ENCODE data around the gene TEP1. TPM values are rescaled to one million over a fixed set of nuclear protein-coding genes. Genes with fewer than 3 reads are reported as not detected.
A peak's percentile ranks its signal among the peaks of the same experiment; 100 is the strongest.

TEP1 gene
- total and polyA plus RNA-seq, 4 donors, result 10.3 to 62.4 (median 38.6) TPM

- DNase-seq (peak; percentile 56 to 79), ATAC-seq (ENCODE audit: low FRiP score) (peak; percentile 96)
- intact Hi-C loops (cut with DNase I), result loop anchor here in 1 of 2 donors (5.0 to 10.0 kb wide), 2 partner anchors 279 to 652 kb away; partner anchors contain the start of gene METTL17
- H3K4me3 ChIP-seq (ENCODE audit: low read length in 2 of 2), result peak within 1 kb of the TSS; percentile 98
- WGBS, 2 donors, result 0% methylated on average over 19 of the region's 19 CpGs
- H3K27ac ChIP-seq (ENCODE audit: low read depth in 1 of 2, low read length in 2 of 2), result peak within 1 kb of the TSS; percentile 93 to 97
- H3K36me3 ChIP-seq (ENCODE audit: control insufficient read depth in 1 of 2, insufficient read depth in 2 of 2, low read length in 1 of 2), result no peaks in the 10 kb centered on the region
- H3K27me3 ChIP-seq (ENCODE audit: control insufficient read depth in 1 of 2, insufficient read depth in 2 of 2, low read length in 1 of 2), result no peaks in the 10 kb centered on the region
- no peaks in the 10 kb centered on the region for H3K4me1 ChIP-seq (ENCODE audit: control insufficient read depth in 1 of 2, insufficient read depth in 2 of 2, low read length in 2 of 2)
- no peaks in the 10 kb centered on the region for H3K9me3 ChIP-seq (ENCODE audit: control insufficient read depth, low read length)
Observed at GRCh38 chr14:20332788-20333493, 80.4 kb downstream of the TEP1 start, which contains the start of gene CCNB1IP1. Gene CCNB1IP1 (minus strand): TSS chr14:20333279. CDS start chr14:20316523, 16,756 bp downstream.

- no peaks in the 10 kb centered on the region for H3K36me3 ChIP-seq (ENCODE audit: control insufficient read depth in 1 of 2, insufficient read depth in 2 of 2, low read length in 1 of 2)
- H3K27me3 ChIP-seq (ENCODE audit: control insufficient read depth in 1 of 2, insufficient read depth in 2 of 2, low read length in 1 of 2), result no peaks in the 10 kb centered on the region
- peak overlapping the region; percentile 98 for H3K4me3 ChIP-seq (ENCODE audit: low read length in 2 of 2)
- H3K4me1 ChIP-seq (ENCODE audit: control insufficient read depth in 1 of 2, insufficient read depth in 2 of 2, low read length in 2 of 2), result no peaks in the 10 kb centered on the region
- ATAC-seq (ENCODE audit: low FRiP score) (no peak), DNase-seq (no peak)
- no peaks in the 10 kb centered on the region for H3K9me3 ChIP-seq (ENCODE audit: control insufficient read depth, low read length)
- WGBS, 2 donors, result 0 to 2% methylated on average over 4 of the region's 4 CpGs
- intact Hi-C loops (cut with DNase I), result loop anchor here in 1 of 2 donors (5.0 to 10.0 kb wide), 2 partner anchors 280 to 652 kb away; partner anchors contain the start of gene METTL17
- peak overlapping the region; percentile 73 to 97 for H3K27ac ChIP-seq (ENCODE audit: low read depth in 1 of 2, low read length in 2 of 2)
Observed at GRCh38 chr14:20332431-20332787, 80.9 kb downstream of the TEP1 start.

- WGBS, 2 donors, result 65 to 70% methylated on average over 2 of the region's 2 CpGs
- H3K27ac ChIP-seq (ENCODE audit: low read depth in 1 of 2, low read length in 2 of 2), result no peak overlapping the region
- H3K4me3 ChIP-seq (ENCODE audit: low read length in 2 of 2), result peak overlapping the region in 1 of 2 donors; percentile 26
- DNase-seq, result no peak
- H3K4me1 ChIP-seq (ENCODE audit: control insufficient read depth in 1 of 2, insufficient read depth in 2 of 2, low read length in 2 of 2), result no peaks in the 10 kb centered on the region
- ATAC-seq (ENCODE audit: low FRiP score), result no peak
- no peaks in the 10 kb centered on the region for H3K9me3 ChIP-seq (ENCODE audit: control insufficient read depth, low read length)
- no peaks in the 10 kb centered on the region for H3K27me3 ChIP-seq (ENCODE audit: control insufficient read depth in 1 of 2, insufficient read depth in 2 of 2, low read length in 1 of 2)
- no peaks in the 10 kb centered on the region for H3K36me3 ChIP-seq (ENCODE audit: control insufficient read depth in 1 of 2, insufficient read depth in 2 of 2, low read length in 1 of 2)
- intact Hi-C loops (cut with DNase I), result loop anchor here in 1 of 2 donors (5.0 to 10.0 kb wide), 2 partner anchors 281 to 654 kb away; partner anchors contain the start of gene METTL17
Observed at GRCh38 chr14:20331053-20331613, 82.2 kb downstream of the TEP1 start.

GRCh38 chr14:20329355-20329754 lies 83.9 kb downstream of the TEP1 start:
- intact Hi-C loops (cut with DNase I), result loop anchor here (5.0 kb wide), 2 partner anchors 283 to 358 kb away; partner anchors contain the start of gene ANG (in 1 of the 2)

GRCh38 chr14:20328705-20329104 lies 84.6 kb downstream of the TEP1 start:
- no peaks in the 10 kb centered on the region for H3K4me1 ChIP-seq (ENCODE audit: control insufficient read depth in 1 of 2, insufficient read depth in 2 of 2, low read length in 2 of 2)
- 51 to 55% methylated on average over 2 of the region's 2 CpGs for WGBS, 2 donors
- intact Hi-C loops (cut with DNase I), result loop anchor here (5.0 kb wide), 2 partner anchors 284 to 359 kb away; partner anchors contain the start of gene ANG (in 1 of the 2)

More at GRCh38 chr14:20329355-20329754, 83.9 kb downstream of the TEP1 start:
- Histone ChIP-seq H3K9me3 (ENCODE audit: control insufficient read depth, low read length) (no peaks in the 10 kb centered on the region), H3K36me3 (ENCODE audit: control insufficient read depth in 1 of 2, insufficient read depth in 2 of 2, low read length in 1 of 2) (no peaks in the 10 kb centered on the region), H3K27ac (ENCODE audit: low read depth in 1 of 2, low read length in 2 of 2) (no peak overlapping the region), H3K4me3 (ENCODE audit: low read length in 2 of 2) (no peak overlapping the region), H3K27me3 (ENCODE audit: control insufficient read depth in 1 of 2, insufficient read depth in 2 of 2, low read length in 1 of 2) (no peaks in the 10 kb centered on the region), H3K4me1 (ENCODE audit: control insufficient read depth in 1 of 2, insufficient read depth in 2 of 2, low read length in 2 of 2) (no peaks in the 10 kb centered on the region)
- 38 to 56% methylated on average over 2 of the region's 2 CpGs for WGBS, 2 donors
- ATAC-seq (ENCODE audit: low FRiP score) (no peak), DNase-seq (no peak)

GRCh38 chr14:20327005-20327869 lies 86.1 kb downstream of the TEP1 start:
- no peaks in the 10 kb centered on the region for H3K4me1 ChIP-seq (ENCODE audit: control insufficient read depth in 1 of 2, insufficient read depth in 2 of 2, low read length in 2 of 2)
- peak; percentile 74 for ATAC-seq (ENCODE audit: low FRiP score)
- H3K36me3 ChIP-seq (ENCODE audit: control insufficient read depth in 1 of 2, insufficient read depth in 2 of 2, low read length in 1 of 2), result no peaks in the 10 kb centered on the region
- H3K27me3 ChIP-seq (ENCODE audit: control insufficient read depth in 1 of 2, insufficient read depth in 2 of 2, low read length in 1 of 2), result no peaks in the 10 kb centered on the region
- intact Hi-C loops (cut with DNase I), result loop anchor here (5.0 kb wide), 2 partner anchors 285 to 360 kb away; partner anchors contain the start of gene ANG (in 1 of the 2)
- no peak overlapping the region for H3K4me3 ChIP-seq (ENCODE audit: low read length in 2 of 2)
- no peaks in the 10 kb centered on the region for H3K9me3 ChIP-seq (ENCODE audit: control insufficient read depth, low read length)
- peak overlapping the region in 1 of 2 donors; percentile 36 for H3K27ac ChIP-seq (ENCODE audit: low read depth in 1 of 2, low read length in 2 of 2)
- WGBS, 2 donors, result 39 to 41% methylated on average over 8 of the region's 8 CpGs
- DNase-seq, result no peak

More at GRCh38 chr14:20328705-20329104, 84.6 kb downstream of the TEP1 start:
- Histone ChIP-seq H3K4me3 (ENCODE audit: low read length in 2 of 2) (no peak overlapping the region), H3K9me3 (ENCODE audit: control insufficient read depth, low read length) (no peaks in the 10 kb centered on the region), H3K27ac (ENCODE audit: low read depth in 1 of 2, low read length in 2 of 2) (no peak overlapping the region), H3K36me3 (ENCODE audit: control insufficient read depth in 1 of 2, insufficient read depth in 2 of 2, low read length in 1 of 2) (no peaks in the 10 kb centered on the region), H3K27me3 (ENCODE audit: control insufficient read depth in 1 of 2, insufficient read depth in 2 of 2, low read length in 1 of 2) (no peaks in the 10 kb centered on the region)
- ATAC-seq (ENCODE audit: low FRiP score), result no peak
- DNase-seq, result no peak

- Histone ChIP-seq H3K36me3 (ENCODE audit: control insufficient read depth in 1 of 2, insufficient read depth in 2 of 2, low read length in 1 of 2) (peaks cover 6 to 8% of the 10 kb centered on the region in 2 donors), H3K4me3 (ENCODE audit: low read length in 2 of 2) (no peak overlapping the region), H3K27ac (ENCODE audit: low read depth in 1 of 2, low read length in 2 of 2) (no peak overlapping the region), H3K9me3 (ENCODE audit: control insufficient read depth, low read length) (no peaks in the 10 kb centered on the region), H3K27me3 (ENCODE audit: control insufficient read depth in 1 of 2, insufficient read depth in 2 of 2, low read length in 1 of 2) (no peaks in the 10 kb centered on the region), H3K4me1 (ENCODE audit: control insufficient read depth in 1 of 2, insufficient read depth in 2 of 2, low read length in 2 of 2) (no peaks in the 10 kb centered on the region)
- ATAC-seq (ENCODE audit: low FRiP score), result no peak
- 90 to 95% methylated on average over 16 of the region's 16 CpGs for WGBS, 2 donors
- DNase-seq, result no peak
- intact Hi-C loops (cut with DNase I), result no loop called here
Observed at GRCh38 chr14:20317720-20318119, 95.6 kb downstream of the TEP1 start.
